DND-41 (cell line): Measurements from ENCODE around the gene VPS35.

Experiments
- CTCF ChIP-seq: IDR thresholded peaks from 2 replicates; pipeline ENCODE4 v1.5.1; 2012; ENCODE audit warnings: borderline replicate concordance, low read length, moderate library complexity, mild to moderate bottlenecking; ENCODE audit not compliant: poor library complexity, severe bottlenecking; ENCODE audit errors: extremely low read depth
- EZH2 ChIP-seq: IDR thresholded peaks from 3 replicates; pipeline ENCODE4 v1.6.1; 2012; ENCODE audit warnings: borderline replicate concordance, low read depth, mild to moderate bottlenecking, moderate library complexity, low read length, inconsistent platforms; ENCODE audit not compliant: severe bottlenecking

- no peak for TF ChIP-seq CTCF
- TF ChIP-seq EZH2: no peak
These were observed 30.6 kb upstream of the VPS35 start for GRCh38 chr16:46719528-46719927.
